CD4-positive, alpha-beta T cell treated with Interleukin-10 for 1 hour (primary cell): ENCODE results near the gene DLGAP1.

ENCODE experiments used
- DNase-seq: peaks from one replicate; pipeline ENCODE4 v3.0.0-alpha.2; 2020

Gene DLGAP1

GRCh38 chr18:3647636-3648035 is 807.5 kb downstream of the DLGAP1 start:
- DNase-seq, result no peak

GRCh38 chr18:3645384-3646156 is 809.5 kb downstream of the DLGAP1 start:
- no peak for DNase-seq

- DNase-seq, result no peak
Measured at GRCh38 chr18:3634250-3634939, 820.7 kb downstream of the DLGAP1 start.

GRCh38 chr18:3631887-3632286 is 823.2 kb downstream of the DLGAP1 start:
- DNase-seq, result no peak

- DNase-seq, result no peak
Measured at GRCh38 chr18:3626929-3627458, 828.1 kb downstream of the DLGAP1 start.

- DNase-seq, result no peak
Measured at GRCh38 chr18:3625742-3626091, 829.4 kb downstream of the DLGAP1 start.

GRCh38 chr18:3624935-3625741 is 830.0 kb downstream of the DLGAP1 start:
- peak; percentile 64 for DNase-seq

GRCh38 chr18:3624546-3624934 is 830.6 kb downstream of the DLGAP1 start:
- DNase-seq, result no peak

- no peak for DNase-seq
Measured at GRCh38 chr18:3623769-3624545, 831.1 kb downstream of the DLGAP1 start.

- DNase-seq, result no peak
Measured at GRCh38 chr18:3620146-3621119, 834.7 kb downstream of the DLGAP1 start.

GRCh38 chr18:3619746-3620145 is 835.4 kb downstream of the DLGAP1 start:
- DNase-seq, result no peak

- DNase-seq, result no peak
Measured at GRCh38 chr18:3619222-3619621, 835.9 kb downstream of the DLGAP1 start.

- DNase-seq, result no peak
Measured at GRCh38 chr18:3616744-3617143, 838.4 kb downstream of the DLGAP1 start.

GRCh38 chr18:3616142-3616541 is 839.0 kb downstream of the DLGAP1 start:
- DNase-seq, result no peak

- DNase-seq, result no peak
Measured at GRCh38 chr18:3615374-3615985, 839.6 kb downstream of the DLGAP1 start.

GRCh38 chr18:3612315-3612714 is 842.8 kb downstream of the DLGAP1 start:
- no peak for DNase-seq

- DNase-seq, result no peak
Measured at GRCh38 chr18:3611313-3612090, 843.6 kb downstream of the DLGAP1 start.

GRCh38 chr18:3610813-3611212 is 844.3 kb downstream of the DLGAP1 start:
- DNase-seq, result no peak

- DNase-seq, result no peak
Measured at GRCh38 chr18:3610188-3610708, 844.9 kb downstream of the DLGAP1 start.

GRCh38 chr18:3608488-3608887 is 846.6 kb downstream of the DLGAP1 start:
- no peak for DNase-seq
